Mesendoderm (in vitro differentiated cells): ENCODE data around the gene YDJC.
A peak's percentile ranks its signal among the peaks of the same experiment; 100 is the strongest.

Experiments used
- DNase-seq: peaks from one replicate; pipeline ENCODE4 v3.0.0; 2013
- H2AK5ac ChIP-seq: 2 replicates; pipeline ENCODE4 v1.6.1; 2013; ENCODE audit warnings: low read length, inconsistent platforms
- H2BK120ac ChIP-seq: 2 replicates; pipeline ENCODE4 v1.6.1; 2013; ENCODE audit warnings: low read depth, mild to moderate bottlenecking, low read length, moderate library complexity, mixed read lengths
- H2BK15ac ChIP-seq: replicated peaks from 2 replicates; pipeline ENCODE4 v1.6.1; 2013; ENCODE audit warnings: low read depth, mild to moderate bottlenecking, moderate library complexity
- H2BK5ac ChIP-seq: 2 replicates; pipeline ENCODE4 v1.6.1; 2013; ENCODE audit warnings: low read length, inconsistent platforms
- H3K18ac ChIP-seq: 2 replicates; pipeline ENCODE4 v1.6.1; 2013; ENCODE audit warnings: mild to moderate bottlenecking, low read length, mixed read lengths
- H3K23ac ChIP-seq: one replicate; pipeline ENCODE4 v1.6.1; 2013; ENCODE audit warnings: low read length
- H3K27ac ChIP-seq: 2 replicates; pipeline ENCODE4 v1.5.1; 2013; ENCODE audit warnings: low read depth, mild to moderate bottlenecking, inconsistent platforms, low read length, moderate library complexity
- H3K27me3 ChIP-seq: 2 replicates; pipeline ENCODE4 v1.6.1; 2013; ENCODE audit warnings: low read length, control low read depth, mild to moderate bottlenecking, inconsistent platforms; ENCODE audit not compliant: insufficient read depth, poor library complexity
- H3K36me3 ChIP-seq: 2 replicates; pipeline ENCODE4 v1.6.1; 2013; ENCODE audit warnings: low read length, inconsistent platforms; ENCODE audit not compliant: control insufficient read depth, insufficient read depth
- H3K4ac ChIP-seq: one replicate; pipeline ENCODE4 v1.6.1; 2013; ENCODE audit warnings: low read depth, mild to moderate bottlenecking, low read length, moderate library complexity
- H3K4me1 ChIP-seq: 2 replicates; pipeline ENCODE4 v1.6.1; 2013; ENCODE audit warnings: low read depth, low read length, inconsistent platforms; ENCODE audit not compliant: control insufficient read depth
- H3K4me2 ChIP-seq: 2 replicates; pipeline ENCODE4 v1.6.1; 2013; ENCODE audit warnings: low read length
- H3K4me3 ChIP-seq: 2 replicates; pipeline ENCODE4 v1.5.1; 2013; ENCODE audit warnings: mild to moderate bottlenecking, low read length
- H3K56ac ChIP-seq: one replicate; pipeline ENCODE4 v1.6.1; 2013; ENCODE audit warnings: low read length
- H3K79me1 ChIP-seq: 2 replicates; pipeline ENCODE4 v1.6.1; 2013; ENCODE audit warnings: low read length, inconsistent platforms
- H3K79me2 ChIP-seq: 2 replicates; pipeline ENCODE4 v1.6.1; 2013; ENCODE audit warnings: mild to moderate bottlenecking, low read length; ENCODE audit not compliant: control insufficient read depth, insufficient read depth
- H3K9ac ChIP-seq: 2 replicates; pipeline ENCODE4 v1.6.1; 2013; ENCODE audit warnings: low read length, inconsistent platforms
- H4K5ac ChIP-seq: one replicate; pipeline ENCODE4 v1.6.1; 2013; ENCODE audit warnings: low read length
- H4K8ac ChIP-seq: one replicate; pipeline ENCODE4 v1.6.1; 2013; ENCODE audit warnings: low read depth, mild to moderate bottlenecking, control low read depth, low read length, moderate library complexity
- WGBS: extraction: QIAGEN DNeasy Blood & Tissue Kit; methylation state at CpG from one replicate; pipeline ENCODE4 v1.1.7; 2013; ENCODE audit warnings: low lambda C conversion rate, missing lambda C conversion rate; ENCODE audit not compliant: insufficient coverage; ENCODE audit errors: extremely low coverage; 5-methylcytosine and 5-hydroxymethylcytosine counted together

Gene YDJC

DNA sequence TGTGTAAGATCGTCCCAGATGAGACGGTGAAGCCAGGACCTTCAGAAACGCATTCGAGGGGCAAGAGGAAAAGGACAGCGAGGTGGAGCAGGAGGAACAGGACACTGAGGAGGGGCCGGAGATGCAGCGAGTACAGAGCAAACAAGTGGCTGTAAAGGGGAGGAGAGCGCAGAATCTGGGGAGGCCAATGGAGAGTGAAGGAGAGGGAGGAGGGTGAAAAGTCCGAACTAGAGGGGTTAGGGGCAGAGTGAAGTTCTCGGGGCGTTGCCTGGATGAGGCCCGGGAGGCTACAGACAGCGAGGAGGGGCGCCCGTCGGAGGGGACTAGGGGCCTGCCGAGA, 27.2 kb upstream of the YDJC start:
- H4K5ac ChIP-seq: no peak overlapping the region
- H2BK120ac ChIP-seq: no peak overlapping the region
- WGBS: no CpG with 5 or more reads among the region's 17 CpGs
- H3K79me2 ChIP-seq: no peaks in the 10 kb centered on the region
- DNase-seq: peak; percentile 57
- H3K4me3 ChIP-seq: no peak overlapping the region
- H3K23ac ChIP-seq: no peak overlapping the region
- no peak overlapping the region for H3K4ac ChIP-seq
- no peak overlapping the region for H2BK15ac ChIP-seq
- H3K79me1 ChIP-seq: peaks cover 4% of the 10 kb centered on the region
- H3K27ac ChIP-seq: no peak overlapping the region
- no peak overlapping the region for H2BK5ac ChIP-seq
- peaks cover 2% of the 10 kb centered on the region for H3K36me3 ChIP-seq
- H3K27me3 ChIP-seq: no peaks in the 10 kb centered on the region
- peak overlapping the region; percentile 18 for H3K4me2 ChIP-seq
- H3K56ac ChIP-seq: peak overlapping the region; percentile 30
- peaks cover 2% of the 10 kb centered on the region for H3K4me1 ChIP-seq
- H3K9ac ChIP-seq: peak overlapping the region; percentile 10
- no peak overlapping the region for H2AK5ac ChIP-seq
- no peak overlapping the region for H3K18ac ChIP-seq
- no peak overlapping the region for H4K8ac ChIP-seq

DNA sequence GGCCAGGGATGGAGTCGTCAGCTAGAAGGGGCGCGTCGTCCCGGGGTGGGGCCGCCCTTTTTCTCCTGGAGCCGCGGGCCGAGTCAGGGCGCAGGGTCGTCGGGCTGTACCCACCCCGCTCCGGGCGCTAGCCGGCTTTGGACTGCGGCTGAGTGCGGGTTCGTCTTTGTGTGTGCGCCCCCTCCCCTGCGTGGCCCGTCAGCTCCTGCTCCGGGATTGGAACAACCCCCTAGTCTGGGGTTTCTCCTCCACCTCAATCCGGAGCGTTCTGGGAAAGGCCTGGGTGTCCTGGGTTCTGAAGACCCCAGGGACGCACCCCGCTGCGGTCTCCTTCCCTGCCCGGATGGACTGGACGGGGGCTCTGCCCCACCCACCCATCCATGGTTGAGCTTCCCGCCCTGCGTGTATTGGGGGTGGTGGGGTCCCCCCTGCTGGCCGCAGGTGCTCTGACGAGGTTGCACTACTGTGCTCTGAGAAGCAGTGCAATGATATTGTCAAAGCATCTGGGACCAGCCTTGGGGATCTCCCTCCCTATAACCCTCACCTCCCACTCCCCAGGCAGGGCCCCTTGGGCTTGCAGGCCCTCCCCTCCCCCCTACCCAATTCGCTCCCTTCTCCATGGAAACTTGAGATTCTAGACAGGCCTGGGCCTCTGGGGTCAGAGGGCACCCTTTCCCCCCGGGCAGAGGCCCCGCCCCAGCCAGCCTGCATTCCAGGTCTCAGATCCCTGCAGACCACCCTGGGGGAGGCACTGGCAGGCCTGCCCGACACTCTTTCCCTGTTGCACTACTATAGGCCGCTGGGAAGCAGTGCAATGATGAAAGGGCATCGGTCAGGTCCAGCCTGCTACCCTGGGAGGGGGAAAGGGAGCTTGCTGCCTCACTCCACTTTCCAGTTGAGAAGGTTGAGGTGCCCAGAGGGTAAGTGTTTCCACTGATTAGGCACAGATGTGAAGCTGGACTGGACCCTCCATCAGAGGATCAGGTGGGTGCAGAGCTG, 23.0 kb upstream of the YDJC start:
- Histone ChIP-seq H2BK15ac (no peak overlapping the region), H4K8ac (no peak overlapping the region), H3K79me1 (peaks cover 4% of the 10 kb centered on the region), H3K27me3 (no peaks in the 10 kb centered on the region), H3K4me2 (peak overlapping the region; percentile 64), H3K4ac (peak overlapping the region; percentile 65), H3K56ac (peak overlapping the region; percentile 97), H3K23ac (peak overlapping the region; percentile 66), H3K79me2 (no peaks in the 10 kb centered on the region), H3K18ac (peak overlapping the region; percentile 78), H2AK5ac (no peak overlapping the region), H2BK5ac (no peak overlapping the region), H3K4me3 (peak overlapping the region; percentile 82), H2BK120ac (no peak overlapping the region), H3K36me3 (peaks cover 2% of the 10 kb centered on the region), H3K27ac (peak overlapping the region; percentile 65), H3K4me1 (peaks cover 6% of the 10 kb centered on the region), H4K5ac (no peak overlapping the region), H3K9ac (peak overlapping the region; percentile 95)
- WGBS: no CpG with 5 or more reads among the region's 40 CpGs
- DNase-seq: peak; percentile 43

DNA sequence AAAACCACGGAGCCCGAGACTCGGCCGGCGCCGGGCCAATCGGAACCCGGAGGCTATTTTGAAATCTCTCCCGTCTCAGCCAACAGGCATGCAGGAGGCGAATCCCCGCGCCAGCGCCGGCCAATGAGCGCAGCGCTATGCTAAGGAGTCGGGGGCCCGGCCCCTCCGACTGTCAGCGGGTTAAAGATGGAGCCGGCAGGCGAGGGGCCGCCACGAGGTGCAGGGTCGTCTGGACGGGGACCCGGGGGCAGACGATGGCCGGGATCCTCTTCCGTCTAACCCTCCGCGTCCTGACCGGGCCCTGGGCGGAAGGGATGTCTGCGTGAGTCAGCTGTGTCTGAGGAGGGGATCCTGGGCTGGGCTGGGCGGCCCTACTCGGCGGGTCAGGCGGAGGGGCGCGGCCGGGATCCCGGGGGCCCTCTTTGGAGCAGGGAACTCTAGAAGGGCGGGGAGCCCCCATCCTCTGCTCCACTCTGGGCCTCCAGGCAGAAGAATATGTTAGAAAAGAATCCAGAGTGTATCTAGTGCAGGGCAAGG, 22.3 kb upstream of the YDJC start:
- peak; percentile 93 for DNase-seq
- Histone ChIP-seq H3K4me3 (peak overlapping the region; percentile 82), H4K8ac (no peak overlapping the region), H3K4me1 (peaks cover 6% of the 10 kb centered on the region), H3K9ac (peak overlapping the region; percentile 95), H3K4me2 (peak overlapping the region; percentile 64), H2BK15ac (no peak overlapping the region), H2BK5ac (peak overlapping the region; percentile 82), H3K36me3 (peaks cover 2% of the 10 kb centered on the region), H3K18ac (peak overlapping the region; percentile 78), H2AK5ac (no peak overlapping the region), H3K79me2 (no peaks in the 10 kb centered on the region), H3K27me3 (no peaks in the 10 kb centered on the region), H3K23ac (peak overlapping the region; percentile 66), H2BK120ac (peak overlapping the region; percentile 49), H4K5ac (no peak overlapping the region), H3K4ac (peak overlapping the region; percentile 65), H3K79me1 (peaks cover 4% of the 10 kb centered on the region), H3K56ac (peak overlapping the region; percentile 97), H3K27ac (peak overlapping the region; percentile 83)
- WGBS: no CpG with 5 or more reads among the region's 44 CpGs

DNA sequence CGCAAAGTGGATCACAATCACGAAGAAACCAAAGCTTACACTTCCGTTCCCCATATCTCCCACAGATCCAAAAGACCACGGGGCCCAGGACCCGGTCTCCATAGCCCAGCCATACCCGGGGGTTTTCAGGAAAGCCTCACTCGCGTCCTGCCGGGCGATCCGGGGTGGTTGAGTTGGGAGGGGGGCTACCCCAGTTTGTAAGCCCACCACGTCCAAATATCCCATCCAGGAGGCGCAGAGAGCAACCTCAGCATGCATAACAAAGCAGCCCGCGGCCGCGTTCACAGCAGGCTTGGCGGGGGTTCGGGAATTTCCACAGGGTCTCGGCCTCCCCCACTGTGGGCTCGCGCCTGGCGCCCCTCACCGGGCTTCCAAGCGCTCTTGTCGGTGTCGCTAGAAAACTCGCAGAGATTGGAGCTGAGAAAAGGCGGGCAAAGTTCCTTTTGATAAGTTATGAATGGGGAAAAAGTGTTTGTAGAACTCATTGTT, 21.7 kb upstream of the YDJC start:
- H2BK5ac ChIP-seq: peak overlapping the region; percentile 20
- peaks cover 4% of the 10 kb centered on the region for H3K79me1 ChIP-seq
- no CpG with 5 or more reads among the region's 29 CpGs for WGBS
- peak overlapping the region; percentile 83 for H3K4me2 ChIP-seq
- no peak overlapping the region for H4K8ac ChIP-seq
- peaks cover 2% of the 10 kb centered on the region for H3K36me3 ChIP-seq
- H2BK15ac ChIP-seq: no peak overlapping the region
- H3K79me2 ChIP-seq: no peaks in the 10 kb centered on the region
- peak overlapping the region; percentile 81 for H3K18ac ChIP-seq
- H3K27ac ChIP-seq: peak overlapping the region; percentile 83
- H3K4ac ChIP-seq: peak overlapping the region; percentile 88
- H3K56ac ChIP-seq: peak overlapping the region; percentile 91
- H3K4me3 ChIP-seq: peak overlapping the region; percentile 50
- DNase-seq: no peak
- H3K23ac ChIP-seq: peak overlapping the region; percentile 50
- H3K9ac ChIP-seq: peak overlapping the region; percentile 84
- H2BK120ac ChIP-seq: no peak overlapping the region
- no peak overlapping the region for H2AK5ac ChIP-seq
- H3K27me3 ChIP-seq: no peaks in the 10 kb centered on the region
- H4K5ac ChIP-seq: no peak overlapping the region
- H3K4me1 ChIP-seq: peaks cover 6% of the 10 kb centered on the region

DNA sequence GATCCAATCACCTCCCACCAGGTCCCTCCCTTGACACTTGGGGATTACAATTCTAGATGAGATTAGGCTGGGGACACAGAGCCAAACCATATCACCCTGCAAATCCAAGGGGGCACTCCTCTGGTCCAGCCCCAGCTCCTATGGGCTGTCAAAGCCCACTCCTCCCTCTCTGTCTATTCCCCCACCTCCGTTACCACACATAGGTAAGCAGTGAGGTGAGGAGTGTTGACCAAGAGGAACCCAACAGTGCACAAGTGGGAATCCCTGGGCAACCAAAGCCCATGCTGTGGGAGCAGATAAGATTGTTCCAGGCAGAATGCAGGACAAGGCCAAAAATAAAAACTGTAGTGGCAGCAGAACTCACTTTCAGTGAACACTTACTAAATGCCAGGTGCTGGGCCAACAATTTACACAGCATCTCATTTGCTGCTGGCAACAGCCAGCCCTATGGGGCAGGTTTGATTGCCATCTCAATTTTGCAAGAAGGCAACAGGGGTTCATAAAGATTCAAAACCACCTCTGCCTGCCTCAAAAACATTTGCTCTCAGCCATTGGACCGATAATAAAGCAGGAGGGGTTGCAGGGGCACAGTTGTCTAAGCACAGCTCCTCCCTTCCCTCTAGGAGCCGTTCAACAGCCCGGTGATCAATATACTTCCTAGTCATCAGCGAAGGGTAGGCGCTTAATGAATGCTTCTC, 21.1 kb upstream of the YDJC start:
- Histone ChIP-seq H3K36me3 (peaks cover 2% of the 10 kb centered on the region), H3K9ac (peak overlapping the region; percentile 84), H3K4me3 (peak overlapping the region; percentile 50), H3K56ac (peak overlapping the region; percentile 91), H4K8ac (no peak overlapping the region), H3K27me3 (no peaks in the 10 kb centered on the region), H2AK5ac (peak overlapping the region; percentile 58), H2BK120ac (no peak overlapping the region), H2BK15ac (no peak overlapping the region), H3K79me1 (peaks cover 4% of the 10 kb centered on the region), H3K4ac (peak overlapping the region; percentile 88), H3K4me2 (peak overlapping the region; percentile 83), H4K5ac (no peak overlapping the region), H2BK5ac (peak overlapping the region; percentile 50), H3K27ac (peak overlapping the region; percentile 83), H3K23ac (no peak overlapping the region), H3K18ac (peak overlapping the region; percentile 81), H3K4me1 (peaks cover 6% of the 10 kb centered on the region), H3K79me2 (no peaks in the 10 kb centered on the region)
- peak; percentile 40 for DNase-seq
- WGBS: no CpG with 5 or more reads among the region's 6 CpGs
